ENCODE data around the gene NEURL3.
"Not testable (repeated sequence)": the region's sequence is repeated elsewhere in the genome, so short reads cannot be mapped to it uniquely, and the experiment has no call there.

NEURL3 gene

DNA sequence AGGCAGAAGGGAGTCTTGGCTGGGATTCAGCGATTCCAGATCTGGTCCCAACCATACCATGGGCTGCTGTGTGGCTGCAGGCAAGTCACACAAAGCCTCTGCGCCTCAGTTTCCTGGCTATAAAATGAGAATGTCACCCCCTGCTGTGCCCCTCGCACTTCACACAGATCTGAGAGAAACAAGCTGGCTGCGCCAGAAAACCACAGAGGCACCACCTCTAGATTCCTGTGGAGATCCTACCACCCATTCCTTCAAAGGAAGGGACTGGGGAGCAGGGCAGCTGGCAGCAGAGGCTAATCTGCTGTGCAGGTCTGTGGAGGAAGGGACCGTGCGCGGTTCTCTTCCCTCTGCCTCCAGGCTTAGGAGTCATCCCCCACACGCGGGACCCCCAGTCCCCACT is 19.8 kb downstream of the NEURL3 start:
- DNase-seq (ENCODE audit: low read depth, low spot score), result no peak

DNA sequence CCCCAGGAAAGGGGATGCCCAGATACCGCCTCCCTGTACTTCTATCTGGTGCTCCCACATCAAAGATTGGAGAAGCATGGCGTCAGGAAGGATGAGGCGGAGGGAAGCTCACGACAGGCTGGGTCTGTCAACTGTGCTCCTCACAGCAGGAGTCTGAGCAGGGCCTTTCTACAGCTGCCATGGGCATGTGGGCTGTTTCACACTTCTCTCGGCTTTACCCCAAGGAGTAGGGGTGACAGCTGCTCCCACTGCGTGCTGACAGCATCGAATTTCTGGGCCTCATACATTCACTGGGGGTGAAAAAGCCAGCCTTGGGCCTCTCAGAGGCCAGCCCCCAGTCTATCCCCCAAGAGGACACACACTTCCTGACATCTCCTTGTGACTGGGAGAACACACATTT is 21.1 kb downstream of the NEURL3 start:
- DNase-seq (ENCODE audit: low read depth, low spot score), result no peak

GRCh38 chr2:96477458-96477857 is 27.7 kb downstream of the NEURL3 start:
- no peak for DNase-seq (ENCODE audit: low read depth, low spot score)

DNA sequence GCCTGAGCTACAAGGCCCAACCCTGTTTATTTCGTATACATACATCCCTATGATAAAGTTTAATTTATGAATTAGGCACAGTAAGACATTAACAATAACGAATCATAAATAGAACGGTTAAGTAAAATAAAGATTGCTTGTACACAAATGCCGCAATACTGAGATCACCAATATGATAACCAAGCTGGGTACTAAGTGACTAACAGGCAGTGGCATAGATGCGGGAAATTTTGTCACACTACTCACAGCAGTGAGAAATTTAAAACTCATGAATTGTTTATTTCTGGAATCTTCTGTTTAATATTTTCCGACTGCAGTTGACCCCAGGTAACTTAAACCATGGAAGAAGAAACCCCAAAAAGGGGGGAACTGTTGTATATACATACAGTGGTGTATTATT is 33.4 kb downstream of the NEURL3 start:
- no peak for DNase-seq (ENCODE audit: low read depth, low spot score)

GRCh38 chr2:96470636-96471035 is 34.5 kb downstream of the NEURL3 start:
- no peak for DNase-seq (ENCODE audit: low read depth, low spot score)

DNA sequence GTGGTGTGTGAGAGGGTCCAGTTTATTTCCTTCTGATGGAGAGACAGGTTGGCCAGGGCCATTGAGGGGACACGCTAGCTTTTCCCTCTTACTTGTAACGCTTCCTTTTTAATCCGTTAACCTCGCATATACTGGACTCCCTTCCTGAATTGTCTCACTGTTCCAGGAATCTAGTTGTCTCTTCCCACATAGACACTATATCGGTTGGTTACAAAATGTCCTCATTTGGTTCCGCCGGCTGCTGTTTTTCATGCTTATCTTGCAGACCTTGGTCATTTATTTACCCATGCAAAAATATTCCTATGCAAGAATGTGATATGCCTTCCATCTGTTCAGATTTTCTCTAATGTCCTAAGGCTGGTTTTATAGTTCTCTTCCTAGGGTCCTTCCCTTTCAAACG is 35.0 kb downstream of the NEURL3 start:
- no peak for DNase-seq (ENCODE audit: low read depth, low spot score)

GRCh38 chr2:96468904-96469303 is 36.3 kb downstream of the NEURL3 start:
- no peak for DNase-seq (ENCODE audit: low read depth, low spot score)

GRCh38 chr2:96464651-96465050 is 40.5 kb downstream of the NEURL3 start:
- no peak for DNase-seq (ENCODE audit: low read depth, low spot score)

- DNase-seq (ENCODE audit: low read depth, low spot score), result no peak
Observed at GRCh38 chr2:96464061-96464460, 41.1 kb downstream of the NEURL3 start.

- DNase-seq (ENCODE audit: low read depth, low spot score), result no peak
Observed at GRCh38 chr2:96463119-96463518, 42.0 kb downstream of the NEURL3 start.

DNA sequence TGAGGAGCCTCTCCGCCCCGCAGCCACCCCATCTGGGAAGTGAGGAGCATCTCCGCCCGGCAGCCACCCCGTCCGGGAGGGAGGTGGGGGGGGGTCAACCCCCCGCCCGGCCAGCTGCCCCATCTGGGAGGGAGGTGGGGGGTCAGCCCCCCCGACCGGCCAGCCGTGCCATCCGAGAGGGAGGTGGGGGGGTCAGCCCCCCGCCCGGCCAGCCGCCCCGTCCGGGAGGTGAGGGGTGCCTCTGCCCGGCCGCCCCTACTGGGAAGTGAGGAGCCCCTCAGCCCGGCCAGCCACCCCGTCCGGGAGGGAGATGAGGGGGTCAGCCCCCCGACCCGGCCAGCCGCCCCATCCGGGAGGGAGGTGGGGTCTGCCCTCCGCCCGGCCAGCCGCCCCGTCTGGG is 43.5 kb downstream of the NEURL3 start:
- not testable (repeated sequence) for DNase-seq (ENCODE audit: low read depth, low spot score)

- no peak for DNase-seq (ENCODE audit: low read depth, low spot score)
Observed at GRCh38 chr2:96452053-96452452, 53.1 kb downstream of the NEURL3 start.

DNA sequence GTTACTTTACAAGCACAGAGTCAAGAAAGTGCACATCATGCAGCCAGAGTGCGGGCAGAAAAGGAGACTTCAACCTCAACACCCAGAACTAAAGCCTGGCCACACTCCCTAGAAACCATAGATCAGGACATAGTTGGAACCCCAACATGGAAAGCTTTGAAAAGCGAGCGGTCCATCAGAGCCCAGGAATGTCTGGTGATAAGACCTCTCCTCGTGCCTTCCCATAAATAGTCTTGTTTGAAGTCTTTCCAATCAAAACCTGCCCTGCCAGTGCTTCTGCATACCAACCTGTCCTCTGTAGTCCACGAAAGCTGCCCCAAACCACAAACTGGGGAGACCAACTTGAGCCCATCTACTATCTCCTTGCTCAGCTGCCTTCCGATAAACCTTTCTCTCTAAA is 55.5 kb downstream of the NEURL3 start:
- DNase-seq (ENCODE audit: low read depth, low spot score), result no peak

- DNase-seq (ENCODE audit: low read depth, low spot score), result no peak
Observed at GRCh38 chr2:96449174-96449573, 56.0 kb downstream of the NEURL3 start.

DNA sequence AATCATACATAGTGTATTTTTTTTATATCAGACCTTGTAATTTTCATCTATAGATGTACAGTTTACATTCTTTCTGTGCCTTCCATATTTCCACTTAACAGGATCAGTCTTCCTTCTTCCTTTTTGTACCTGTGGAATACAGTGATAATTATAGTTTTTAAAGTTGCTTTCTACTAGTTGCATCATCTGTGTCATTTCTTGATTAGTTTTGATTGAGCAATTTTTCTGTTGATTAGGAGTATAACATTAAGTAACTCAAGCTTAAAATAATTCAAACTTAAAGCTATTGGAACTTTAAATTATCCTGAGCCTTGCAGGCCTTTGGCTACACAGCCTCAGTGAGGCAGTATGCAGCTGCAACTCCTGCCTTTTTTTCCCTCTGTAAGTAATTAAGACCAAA is 57.4 kb downstream of the NEURL3 start:
- no peak for DNase-seq (ENCODE audit: low read depth, low spot score)

Measured in brain pericyte (primary cell).